Eye (tissue), 1 donor: ENCODE measurements around the gene PALLD.
"Not testable (repeated sequence)": the region's sequence is repeated elsewhere in the genome, so short reads cannot be mapped to it uniquely, and the experiment has no call there.

Experiments used
- DNase-seq: peaks from one replicate; pipeline ENCODE4 v3.0.0-alpha.2; 2015

The PALLD gene

DNA sequence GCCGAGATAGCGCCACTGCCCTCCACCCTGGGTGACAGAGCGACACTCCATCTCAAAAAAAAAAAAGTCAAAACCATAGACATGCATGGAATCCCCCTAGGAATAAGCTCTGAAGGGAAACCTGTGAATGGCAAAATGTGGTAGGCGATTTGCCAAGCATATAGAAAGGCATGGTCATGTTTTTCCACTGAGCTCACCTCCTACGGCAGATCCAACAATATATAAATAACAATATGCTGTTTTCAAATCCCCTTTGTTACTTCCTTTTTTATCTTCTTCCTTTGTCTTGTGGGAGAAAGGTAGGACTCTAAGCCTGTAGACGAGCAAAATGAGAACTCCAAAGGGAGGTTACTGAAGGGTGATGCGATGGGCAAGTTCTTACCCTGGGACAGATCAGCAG, 219.0 kb downstream of the PALLD start:
- DNase-seq: no peak

DNA sequence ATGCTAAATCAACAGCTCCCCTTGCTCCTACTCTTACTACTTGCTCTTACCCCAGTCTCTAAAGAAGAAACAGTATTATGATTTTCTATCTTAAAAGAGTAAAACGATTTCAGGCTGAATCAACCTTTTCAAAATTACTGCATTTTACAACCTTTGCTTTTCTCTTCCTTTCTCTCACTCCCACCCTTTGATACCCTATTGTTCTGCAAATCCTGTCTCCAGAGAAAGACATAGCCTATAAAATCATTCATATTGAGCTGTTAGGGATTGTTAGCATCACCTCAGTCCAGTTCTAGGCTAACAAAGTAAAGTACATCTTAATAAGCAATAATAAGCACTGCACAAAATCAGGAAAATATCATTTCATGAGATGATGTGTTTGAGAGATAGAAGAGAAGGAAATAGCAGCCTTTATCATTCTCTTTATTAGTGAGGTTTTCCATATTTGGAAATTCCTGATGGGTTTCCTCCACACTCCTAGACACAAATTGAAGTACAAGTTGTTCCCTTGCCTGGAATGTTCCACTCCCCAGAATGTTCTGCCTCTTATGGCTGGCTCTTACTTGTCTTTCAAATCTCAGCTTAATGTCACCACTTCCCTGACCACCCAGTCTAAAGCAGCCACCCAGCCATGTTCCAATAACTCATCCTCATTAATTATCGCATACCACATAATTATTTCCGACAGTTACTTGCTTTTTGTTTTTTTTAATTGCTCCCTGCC, 219.7 kb downstream of the PALLD start:
- DNase-seq: no peak

GRCh38 chr4:168717847-168718246, 221.0 kb downstream of the PALLD start:
- no peak for DNase-seq

GRCh38 chr4:168719725-168720124, 222.9 kb downstream of the PALLD start:
- no peak for DNase-seq

GRCh38 chr4:168720396-168720900, 223.6 kb downstream of the PALLD start:
- DNase-seq: no peak

DNA sequence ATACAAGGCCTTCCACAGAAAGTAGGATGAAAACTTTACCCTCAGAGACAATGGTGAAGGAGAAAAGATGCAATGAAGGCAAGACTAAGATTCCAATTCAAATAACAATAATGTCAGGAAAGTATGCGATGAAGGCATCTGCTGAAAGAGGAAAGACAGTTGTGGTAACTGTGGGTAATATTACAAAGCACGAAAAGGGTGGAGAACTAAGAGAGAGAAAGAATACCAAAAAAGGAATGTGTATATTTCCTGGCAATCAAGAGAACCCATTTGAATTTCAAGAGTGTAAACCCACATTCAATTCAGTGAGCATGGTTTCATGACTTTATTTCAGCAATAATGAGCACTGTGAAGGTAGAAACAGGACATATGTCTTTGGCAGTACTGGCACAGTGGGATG, 225.5 kb downstream of the PALLD start:
- no peak for DNase-seq

DNA sequence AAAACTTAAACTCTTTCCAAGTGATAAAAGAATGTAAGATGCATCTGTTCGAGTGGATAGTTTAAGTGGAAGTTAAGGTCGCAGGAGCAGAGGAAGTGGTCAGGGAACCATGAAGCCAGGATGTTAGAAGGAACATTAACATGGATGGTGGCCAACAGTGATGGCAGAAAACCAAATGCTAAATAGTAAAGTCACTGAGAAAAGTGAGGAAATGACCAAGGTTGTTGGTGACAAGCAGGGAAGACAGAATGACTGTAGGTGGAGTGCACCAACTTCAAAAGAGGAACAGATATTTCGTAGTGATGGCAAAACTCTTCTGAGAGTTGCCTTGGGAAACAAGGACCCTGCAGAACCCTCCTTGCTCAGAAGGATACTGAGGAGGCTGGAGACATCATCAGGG, 226.2 kb downstream of the PALLD start:
- no peak for DNase-seq

DNA sequence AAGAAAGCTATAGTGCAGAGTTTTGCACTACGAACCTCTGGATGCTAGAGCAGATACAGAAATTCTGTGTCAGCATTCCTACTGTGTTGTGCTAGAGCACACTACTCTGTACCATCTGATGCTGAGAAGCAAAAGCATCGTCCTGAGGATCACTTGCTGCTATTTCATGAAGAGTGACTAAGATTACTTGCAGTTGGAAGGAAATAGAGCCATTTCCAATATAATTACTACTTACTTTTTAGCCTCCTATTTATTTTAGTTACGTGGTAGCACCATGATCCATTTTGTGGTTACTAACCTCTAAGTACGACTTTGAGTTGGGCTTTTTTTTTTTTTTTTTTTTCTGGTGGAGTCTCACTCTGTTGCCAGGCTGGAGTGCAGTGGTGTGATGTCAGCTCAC, 226.7 kb downstream of the PALLD start:
- DNase-seq: no peak

DNA sequence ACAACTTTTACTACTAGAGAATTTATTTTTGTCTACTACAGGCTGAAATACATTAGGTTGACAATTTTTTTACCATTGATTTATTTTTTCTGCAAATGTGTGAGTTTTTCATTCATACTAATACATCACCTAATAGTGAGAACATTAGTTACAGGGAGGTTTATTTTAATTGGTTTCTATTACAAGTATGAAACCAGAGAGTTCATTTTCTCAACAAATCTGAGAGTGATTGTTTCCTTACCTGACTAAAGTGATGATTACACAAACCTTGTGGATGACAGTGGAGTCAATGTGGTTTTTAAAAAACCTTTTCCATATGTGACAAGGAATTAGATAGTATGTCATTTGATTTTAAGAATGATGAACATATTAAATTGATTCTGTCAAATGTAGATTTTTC, 227.4 kb downstream of the PALLD start:
- DNase-seq: no peak

- DNase-seq: no peak
These were observed 228.0 kb downstream of the PALLD start for GRCh38 chr4:168724686-168725411.

GRCh38 chr4:168725930-168726329, 229.1 kb downstream of the PALLD start:
- DNase-seq: no peak

DNA sequence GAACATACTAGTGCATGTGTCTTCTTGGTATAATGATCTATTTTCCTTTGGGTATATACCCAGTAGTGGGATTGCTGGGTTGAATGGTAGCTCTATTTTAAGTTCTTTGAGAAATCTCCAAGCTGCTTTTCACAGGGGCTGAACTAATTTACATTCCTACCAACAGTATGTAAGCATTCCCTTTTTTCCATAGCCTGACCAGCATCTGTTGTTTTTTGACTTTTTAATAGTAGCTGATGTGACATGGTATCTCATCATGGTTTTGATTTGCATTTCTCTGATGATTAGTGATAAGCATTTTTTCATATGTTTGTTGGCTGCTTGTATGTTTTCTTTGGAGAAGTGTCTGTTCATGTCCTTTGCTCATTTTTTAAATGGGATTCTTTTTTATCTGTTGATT, 230.3 kb downstream of the PALLD start:
- DNase-seq: not testable (repeated sequence)

DNA sequence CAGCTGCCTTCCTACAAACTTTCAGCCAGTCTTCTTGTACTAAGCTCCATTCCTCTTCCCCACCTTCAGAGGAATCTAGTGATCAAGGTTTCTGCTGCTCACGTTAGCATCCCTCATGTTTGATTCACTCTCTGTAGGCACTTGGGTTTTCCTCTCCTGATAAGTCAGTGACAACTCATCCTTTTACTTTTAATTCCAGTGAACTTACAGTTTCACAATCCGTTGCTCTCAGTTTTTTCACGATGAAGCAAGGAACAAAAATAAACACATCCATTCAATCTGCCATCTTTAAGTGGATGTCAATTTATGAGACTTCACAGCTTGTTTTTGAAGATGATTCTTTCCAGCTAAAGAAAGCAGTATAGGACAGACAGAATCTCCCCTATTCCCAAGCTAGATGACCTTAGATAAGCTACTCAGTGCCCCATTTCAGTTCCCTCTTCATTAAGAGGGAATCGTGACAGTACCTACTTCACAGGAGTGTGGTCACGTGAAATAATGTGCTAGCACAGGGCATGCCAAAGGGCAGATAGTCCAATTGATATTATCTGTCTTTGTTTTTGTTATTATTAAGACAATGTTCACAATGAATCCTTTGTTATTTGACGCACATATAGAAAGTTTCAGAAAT, 234.3 kb downstream of the PALLD start:
- DNase-seq: no peak

GRCh38 chr4:168731706-168732414, 235.0 kb downstream of the PALLD start:
- DNase-seq: no peak

DNA sequence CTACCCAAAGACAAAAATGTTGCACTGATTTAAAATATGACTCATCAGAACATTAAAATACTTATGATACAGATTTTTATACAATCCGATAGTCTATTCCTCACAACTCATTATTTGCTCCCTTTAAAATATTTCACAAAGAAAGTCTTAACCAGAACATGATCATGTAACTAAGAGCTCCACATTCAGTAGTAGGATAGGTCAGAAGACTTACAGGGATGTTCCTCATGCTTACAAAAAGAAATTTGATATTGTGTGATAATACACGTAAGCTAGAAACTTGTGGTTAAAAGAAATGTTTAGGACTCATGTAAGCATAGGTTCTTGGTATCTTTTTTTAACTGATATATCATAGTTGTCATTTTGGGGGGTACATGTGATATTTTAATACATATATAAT, 235.9 kb downstream of the PALLD start:
- DNase-seq: no peak

- DNase-seq: no peak
These were observed 238.1 kb downstream of the PALLD start for GRCh38 chr4:168734703-168735678.

- peak; percentile 32 for DNase-seq
These were observed 238.9 kb downstream of the PALLD start for GRCh38 chr4:168735735-168736134.

DNA sequence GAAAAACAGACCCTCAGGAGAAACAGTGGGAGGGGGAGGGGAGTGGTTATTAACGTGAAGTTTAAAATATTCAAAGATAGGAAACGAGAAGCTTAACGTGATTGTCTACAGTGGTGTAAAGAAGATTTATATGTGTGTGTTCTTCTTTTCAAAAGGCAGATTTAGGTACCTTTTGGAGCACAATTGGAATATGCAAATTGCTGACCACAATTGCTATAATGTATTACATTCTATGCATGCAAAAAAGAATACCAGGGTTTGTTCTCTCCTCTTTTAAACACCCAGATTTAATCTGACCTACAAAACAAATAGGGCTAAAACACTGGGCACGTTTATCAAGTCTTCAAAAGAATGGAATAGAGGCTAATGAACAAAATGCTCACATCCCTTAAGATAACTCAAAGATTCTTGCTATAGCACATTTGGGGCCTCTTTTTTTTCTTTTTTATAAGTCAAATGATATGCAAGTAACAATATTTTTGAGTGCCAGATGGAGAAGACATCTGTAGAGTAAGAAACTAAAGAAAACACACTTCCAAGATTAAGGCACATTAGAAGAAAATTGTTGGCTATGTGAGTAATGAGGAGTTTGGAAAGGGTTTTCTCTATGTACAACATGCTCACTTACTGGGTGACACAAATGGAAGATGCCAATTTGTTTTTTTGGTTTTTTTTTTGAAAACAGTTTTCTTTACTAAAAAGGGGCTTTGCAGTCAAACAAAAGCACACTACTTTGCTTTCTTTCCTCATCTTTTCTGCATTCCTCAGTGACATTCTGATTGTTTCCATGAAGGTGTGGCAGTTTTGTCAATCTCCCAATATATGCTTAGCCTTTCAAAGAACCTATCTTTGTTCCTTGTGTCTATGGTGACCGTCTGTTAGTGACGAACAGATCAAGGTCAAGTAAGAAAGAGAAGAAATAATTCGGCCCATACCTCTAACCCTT, 240.3 kb downstream of the PALLD start:
- DNase-seq: no peak

- DNase-seq: no peak
These were observed 240.9 kb downstream of the PALLD start for GRCh38 chr4:168737806-168738172.

- no peak for DNase-seq
These were observed 243.0 kb downstream of the PALLD start for GRCh38 chr4:168739886-168740285.

DNA sequence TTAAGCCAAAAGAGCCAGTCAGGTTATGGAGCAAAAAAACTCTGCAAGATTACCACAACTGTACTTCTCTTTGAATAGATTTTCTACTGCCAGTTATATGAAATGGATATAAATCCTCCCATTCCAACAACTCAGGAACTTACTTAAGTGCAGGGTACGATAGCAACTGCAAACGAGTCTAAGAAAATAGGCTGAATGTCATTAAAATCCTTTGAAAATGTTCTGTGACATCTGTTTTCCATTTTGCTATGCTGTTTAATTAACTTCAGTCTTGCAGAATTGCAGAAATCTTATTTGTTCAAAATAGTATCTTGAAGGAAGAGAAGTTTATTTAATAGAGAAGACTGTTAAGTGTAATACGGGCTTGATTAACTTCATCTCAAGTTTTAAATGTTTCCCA, 243.8 kb downstream of the PALLD start:
- no peak for DNase-seq
